OCI-LY1 (cell line): ENCODE measurements around the gene RAD51B.

Source experiments
- CTCF ChIP-seq: fragments of 200-600 bp; sonication (generic), shearing (Covaris generic); IDR thresholded peaks from 2 replicates; pipeline ENCODE4 v1.5.1; 2017; ENCODE audit warnings: mild to moderate bottlenecking, antibody characterized with exemption, low read length, moderate library complexity, mixed read lengths
- EZH2 ChIP-seq: fragments of 200-600 bp; sonication (generic), shearing (Covaris generic); IDR thresholded peaks from 2 replicates; pipeline ENCODE4 v1.8.0; 2017; ENCODE audit warnings: borderline replicate concordance, mixed run types, mild to moderate bottlenecking, antibody characterized with exemption, low read length, moderate library complexity, mixed read lengths

- TF ChIP-seq CTCF (no peak), EZH2 (no peak)
Observed at GRCh38 chr14:68359837-68360552, 540.4 kb downstream of the RAD51B start.
